ENCODE measurements around the gene KHK.
"Not testable (repeated sequence)": the region's sequence is repeated elsewhere in the genome, so short reads cannot be mapped to it uniquely, and the experiment has no call there.

Gene KHK

DNA sequence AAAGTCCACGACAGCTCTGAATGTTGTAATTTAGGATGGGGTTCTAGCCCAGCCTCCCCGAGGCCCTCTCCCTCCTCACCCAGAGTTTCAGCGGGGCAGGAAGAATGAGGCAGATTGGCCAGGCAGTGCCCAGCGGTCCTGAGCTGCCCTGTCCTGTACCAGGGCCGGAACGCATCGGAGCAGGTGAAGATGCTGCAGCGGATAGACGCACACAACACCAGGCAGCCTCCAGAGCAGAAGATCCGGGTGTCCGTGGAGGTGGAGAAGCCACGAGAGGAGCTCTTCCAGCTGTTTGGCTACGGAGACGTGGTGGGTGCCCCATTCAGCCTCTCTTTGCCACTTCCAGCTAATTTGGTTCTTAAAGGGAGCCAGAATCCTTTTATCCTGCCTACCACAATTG, 10.8 kb downstream of the KHK start:
- no peak for ATAC-seq

DNA sequence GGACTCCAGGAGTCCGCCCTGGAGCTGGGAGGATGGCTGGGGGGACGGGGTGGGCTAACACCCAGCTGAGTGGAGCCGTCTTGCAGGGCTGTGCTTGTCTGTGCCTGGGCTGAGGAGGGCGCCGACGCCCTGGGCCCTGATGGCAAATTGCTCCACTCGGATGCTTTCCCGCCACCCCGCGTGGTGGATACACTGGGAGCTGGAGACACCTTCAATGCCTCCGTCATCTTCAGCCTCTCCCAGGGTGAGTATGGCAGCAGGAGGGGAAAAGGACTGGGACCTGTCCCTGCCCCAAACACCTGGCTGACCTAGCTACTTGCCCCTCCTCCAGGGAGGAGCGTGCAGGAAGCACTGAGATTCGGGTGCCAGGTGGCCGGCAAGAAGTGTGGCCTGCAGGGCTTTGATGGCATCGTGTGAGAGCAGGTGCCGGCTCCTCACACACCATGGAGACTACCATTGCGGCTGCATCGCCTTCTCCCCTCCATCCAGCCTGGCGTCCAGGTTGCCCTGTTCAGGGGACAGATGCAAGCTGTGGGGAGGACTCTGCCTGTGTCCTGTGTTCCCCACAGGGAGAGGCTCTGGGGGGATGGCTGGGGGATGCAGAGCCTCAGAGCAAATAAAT, 12.9 kb downstream of the KHK start:
- ATAC-seq: no peak

DNA sequence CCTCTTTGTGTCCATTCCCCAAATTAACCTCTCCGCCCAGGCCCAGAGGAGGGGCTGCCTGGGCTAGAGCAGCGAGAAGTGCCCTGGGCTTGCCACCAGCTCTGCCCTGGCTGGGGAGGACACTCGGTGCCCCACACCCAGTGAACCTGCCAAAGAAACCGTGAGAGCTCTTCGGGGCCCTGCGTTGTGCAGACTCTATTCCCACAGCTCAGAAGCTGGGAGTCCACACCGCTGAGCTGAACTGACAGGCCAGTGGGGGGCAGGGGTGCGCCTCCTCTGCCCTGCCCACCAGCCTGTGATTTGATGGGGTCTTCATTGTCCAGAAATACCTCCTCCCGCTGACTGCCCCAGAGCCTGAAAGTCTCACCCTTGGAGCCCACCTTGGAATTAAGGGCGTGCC, 13.5 kb downstream of the KHK start:
- ATAC-seq: no peak

GRCh38 chr2:27102329-27102728, 15.8 kb downstream of the KHK start:
- no peak for ATAC-seq

DNA sequence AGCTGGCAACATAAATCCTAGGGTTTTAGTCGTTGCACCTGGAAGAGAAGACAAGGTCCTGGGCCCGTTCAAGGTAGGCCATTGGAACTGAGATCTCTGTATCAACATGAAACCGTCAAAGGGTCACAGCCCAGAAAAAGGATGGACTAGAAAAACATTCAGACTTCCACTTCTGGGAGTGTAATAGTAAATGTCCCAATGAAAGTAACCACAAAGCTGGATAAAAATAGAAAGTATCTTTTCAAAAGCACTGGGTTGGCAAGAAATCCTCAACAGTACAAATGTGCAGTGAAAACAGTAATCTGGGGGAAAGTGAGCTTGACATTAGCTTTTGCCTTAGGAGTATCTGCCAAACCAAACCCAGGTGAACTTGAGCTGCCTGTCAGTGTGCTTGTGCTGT, 19.4 kb downstream of the KHK start:
- no peak for ATAC-seq

GRCh38 chr2:27108221-27108620, 21.6 kb downstream of the KHK start:
- ATAC-seq: no peak

DNA sequence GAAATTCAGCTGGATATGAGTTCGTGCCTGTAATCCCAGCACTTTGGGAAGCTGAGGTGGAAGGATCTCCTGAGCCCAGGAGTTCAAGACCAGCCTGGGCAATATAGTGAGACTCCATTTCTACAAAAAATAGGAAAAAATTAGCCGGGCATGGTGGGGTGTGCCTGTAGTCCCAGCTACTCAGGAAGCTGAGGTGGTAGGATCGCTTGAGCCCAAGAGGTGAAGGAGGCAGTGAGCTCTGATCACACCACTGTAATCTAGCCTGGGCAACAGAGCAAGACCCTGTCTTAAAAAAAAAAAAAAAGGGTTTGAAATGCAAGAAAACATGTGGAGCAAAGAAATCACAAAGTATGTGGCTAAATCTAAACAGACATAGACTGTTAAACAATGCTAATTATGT, 22.5 kb downstream of the KHK start:
- ATAC-seq: no peak

DNA sequence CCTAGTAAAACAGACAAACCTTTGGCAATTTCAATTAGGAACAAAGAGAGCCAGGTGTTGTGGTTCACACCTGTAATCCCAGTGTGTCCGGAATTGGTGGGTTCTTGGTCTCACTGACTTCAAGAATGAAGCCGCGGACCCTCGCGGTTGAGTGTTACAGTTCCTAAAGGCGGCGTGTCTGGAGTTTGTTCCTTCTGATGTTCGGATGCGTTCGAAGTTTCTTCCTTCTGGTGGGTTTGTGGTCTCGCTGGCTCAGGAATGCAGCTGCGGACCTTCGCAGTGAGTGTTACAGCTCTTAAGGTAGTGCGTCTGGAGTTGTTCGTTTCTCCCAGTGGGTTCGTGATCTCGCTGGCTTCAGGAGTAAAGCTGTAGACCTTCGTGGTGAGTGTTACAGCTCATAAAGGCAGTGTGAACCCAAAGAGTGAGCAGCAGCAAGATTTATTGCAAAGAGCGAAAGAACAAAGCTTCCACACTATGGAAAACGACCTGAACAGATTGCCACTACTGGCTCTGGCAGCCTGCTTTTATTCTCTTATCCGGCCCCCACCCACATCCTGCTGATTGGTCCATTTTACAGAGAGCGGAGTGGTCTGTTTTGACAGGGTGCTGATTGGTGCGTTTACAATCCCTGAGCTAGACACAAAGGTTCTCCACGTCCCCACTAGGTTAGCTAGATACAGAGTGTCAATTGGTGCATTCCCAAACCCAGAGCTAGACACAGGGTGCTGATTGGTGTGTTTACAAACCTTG, 24.2 kb downstream of the KHK start:
- not testable (repeated sequence) for ATAC-seq

DNA sequence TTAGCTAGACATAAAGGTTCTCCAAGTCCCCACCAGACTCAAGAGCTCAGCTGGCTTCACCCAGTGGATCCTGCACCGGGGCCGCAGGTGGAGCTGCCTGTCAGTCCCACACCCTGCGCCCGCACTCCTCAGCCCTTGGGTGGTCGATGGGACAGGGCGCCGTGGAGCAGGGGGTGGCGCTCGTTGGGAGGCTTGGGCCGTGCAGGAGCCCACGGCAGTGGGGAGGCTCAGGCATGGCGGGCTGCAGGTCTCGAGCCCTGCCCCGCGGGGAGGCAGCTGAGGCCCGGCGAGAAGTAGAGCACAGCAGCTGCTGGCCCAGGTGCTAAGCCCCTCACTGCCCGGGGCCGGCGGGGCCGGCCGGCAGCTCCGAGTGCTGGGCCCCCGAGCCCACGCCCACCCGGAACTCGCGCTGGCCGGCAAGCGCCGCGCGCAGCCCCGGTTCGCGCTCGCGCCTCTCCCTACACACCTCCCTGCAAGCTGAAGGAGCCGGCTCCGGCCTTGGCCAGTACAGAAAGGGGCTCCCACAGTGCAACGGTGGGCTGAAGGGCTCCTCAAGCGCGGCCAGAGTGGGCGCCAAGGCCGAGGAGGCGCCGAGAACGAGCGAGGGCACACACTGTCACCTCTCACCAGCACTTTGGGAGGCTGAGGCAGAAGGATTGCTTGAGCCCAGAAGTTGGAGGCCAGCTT, 25.0 kb downstream of the KHK start:
- not testable (repeated sequence) for ATAC-seq

DNA sequence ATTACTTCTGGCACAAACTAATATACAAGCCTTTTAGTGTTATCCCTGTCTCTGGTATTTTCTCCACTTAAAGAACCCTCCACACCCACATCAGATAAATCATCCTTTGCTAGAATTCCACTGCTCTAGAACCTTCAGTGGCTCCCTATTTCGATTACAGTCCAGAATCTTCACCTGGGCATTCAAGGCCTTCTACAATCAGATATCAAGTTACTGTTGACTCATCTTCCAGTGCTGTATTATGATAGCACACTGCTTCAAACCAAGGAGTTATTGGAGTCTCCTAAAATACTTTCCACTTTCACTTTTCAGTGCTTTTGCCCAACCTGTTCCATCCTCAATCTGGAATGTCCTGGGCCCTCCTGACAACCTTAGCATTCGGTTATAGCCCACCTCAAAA, 28.9 kb downstream of the KHK start:
- no peak for ATAC-seq

DNA sequence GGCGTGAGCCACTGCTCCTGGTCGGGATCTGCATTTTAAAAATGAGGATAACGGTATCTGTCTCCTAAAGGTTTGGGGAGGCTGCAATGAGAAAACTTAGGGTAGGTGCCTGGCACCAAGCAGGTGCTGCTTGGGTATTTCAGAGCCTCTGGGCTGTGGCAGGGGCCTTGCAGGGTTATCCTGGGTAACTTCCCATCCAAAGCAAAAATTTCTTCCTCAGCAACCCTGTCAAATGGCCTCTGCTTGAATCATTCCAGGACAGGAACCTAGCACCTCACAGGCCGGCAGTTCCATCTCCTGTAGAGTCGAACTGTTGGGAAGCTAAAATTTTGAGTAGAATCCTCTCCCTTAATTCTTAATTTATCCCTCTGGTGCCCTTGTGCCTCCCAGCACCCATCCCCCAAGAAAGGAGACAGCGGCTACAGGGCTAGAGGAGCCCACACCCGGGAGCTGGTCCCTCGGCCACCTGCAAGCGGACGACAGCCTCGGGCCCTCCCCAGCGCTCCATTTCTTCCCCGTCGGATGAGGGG, 31.5 kb downstream of the KHK start:
- ATAC-seq: no peak

GRCh38 chr2:27118525-27119329, 32.2 kb downstream of the KHK start, which contains the start of gene CGREF1:
TSS of gene CGREF1 (minus strand) at chr2:27119128. CDS start at chr2:27104366, 14,762 bp downstream.
- peak in 1 of 2 donors; percentile 8 for ATAC-seq

DNA sequence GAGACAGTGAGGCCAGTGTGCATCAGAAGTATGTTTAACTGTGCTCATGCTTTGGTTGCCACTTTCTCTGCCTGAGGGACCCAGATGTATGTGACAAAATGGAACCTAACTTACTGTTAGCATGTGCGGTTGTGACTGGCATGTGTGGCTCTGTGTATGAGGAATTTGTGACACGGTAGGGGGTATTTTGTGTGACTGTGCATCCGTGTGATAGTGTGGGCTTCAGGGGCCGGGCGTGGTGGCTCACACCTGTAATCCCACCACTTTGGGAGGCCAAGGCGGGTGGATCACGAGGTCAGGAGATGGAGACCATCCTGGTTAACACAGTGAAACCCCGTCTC, 32.7 kb downstream of the KHK start:
- not testable (repeated sequence) for ATAC-seq

- no peak for ATAC-seq
Measured at GRCh38 chr2:27121906-27122305, 35.3 kb downstream of the KHK start.

- ATAC-seq: no peak
Measured at GRCh38 chr2:27122791-27123190, 36.2 kb downstream of the KHK start.

GRCh38 chr2:27123302-27124150, 37.0 kb downstream of the KHK start, which contains the start of gene ABHD1:
TSS of gene ABHD1 (plus strand) at chr2:27123815. CDS start at chr2:27123949, 134 bp downstream.
- peak; percentile 82 to 84 for ATAC-seq

DNA sequence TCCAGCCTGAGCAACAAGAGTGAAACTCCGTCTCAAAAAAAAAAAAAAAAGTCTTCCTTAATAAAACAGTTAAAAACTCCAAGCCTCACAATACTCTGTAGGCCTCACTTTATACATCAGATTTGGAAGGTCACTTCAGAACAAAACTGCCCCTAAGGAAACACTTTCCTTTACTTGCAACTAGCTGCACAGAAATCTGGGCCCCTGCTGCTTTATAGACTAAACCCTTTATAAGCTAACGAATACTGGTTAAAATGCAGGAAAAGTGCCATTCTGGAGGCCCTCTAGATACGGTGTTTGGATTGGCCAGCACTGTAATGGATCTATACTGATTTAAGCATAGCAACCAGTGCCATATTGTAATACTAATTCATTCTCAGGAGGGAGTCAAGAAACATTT, 38.5 kb downstream of the KHK start:
- no peak for ATAC-seq

DNA sequence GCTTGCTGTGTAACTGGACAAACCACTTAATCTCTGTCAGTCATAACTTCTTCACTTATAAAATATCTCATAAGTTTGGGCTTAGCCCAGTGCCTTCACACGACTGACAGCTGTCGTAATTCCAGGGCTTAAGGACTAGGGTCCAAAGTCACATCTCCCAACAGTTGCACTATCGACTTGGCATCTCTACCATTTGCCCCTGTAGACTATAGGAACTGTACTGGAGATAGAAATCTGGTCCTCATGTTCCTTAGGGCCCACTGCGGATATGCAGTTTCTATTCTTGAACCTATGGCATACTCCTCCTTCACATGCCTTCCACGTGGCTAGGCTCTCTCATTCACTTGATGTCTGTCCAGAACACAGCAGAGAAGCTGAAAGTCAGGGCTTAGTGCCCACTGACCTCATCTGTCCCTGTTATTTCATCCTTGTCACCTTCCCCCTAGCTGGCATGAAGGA, 39.7 kb downstream of the KHK start:
- no peak for ATAC-seq

DNA sequence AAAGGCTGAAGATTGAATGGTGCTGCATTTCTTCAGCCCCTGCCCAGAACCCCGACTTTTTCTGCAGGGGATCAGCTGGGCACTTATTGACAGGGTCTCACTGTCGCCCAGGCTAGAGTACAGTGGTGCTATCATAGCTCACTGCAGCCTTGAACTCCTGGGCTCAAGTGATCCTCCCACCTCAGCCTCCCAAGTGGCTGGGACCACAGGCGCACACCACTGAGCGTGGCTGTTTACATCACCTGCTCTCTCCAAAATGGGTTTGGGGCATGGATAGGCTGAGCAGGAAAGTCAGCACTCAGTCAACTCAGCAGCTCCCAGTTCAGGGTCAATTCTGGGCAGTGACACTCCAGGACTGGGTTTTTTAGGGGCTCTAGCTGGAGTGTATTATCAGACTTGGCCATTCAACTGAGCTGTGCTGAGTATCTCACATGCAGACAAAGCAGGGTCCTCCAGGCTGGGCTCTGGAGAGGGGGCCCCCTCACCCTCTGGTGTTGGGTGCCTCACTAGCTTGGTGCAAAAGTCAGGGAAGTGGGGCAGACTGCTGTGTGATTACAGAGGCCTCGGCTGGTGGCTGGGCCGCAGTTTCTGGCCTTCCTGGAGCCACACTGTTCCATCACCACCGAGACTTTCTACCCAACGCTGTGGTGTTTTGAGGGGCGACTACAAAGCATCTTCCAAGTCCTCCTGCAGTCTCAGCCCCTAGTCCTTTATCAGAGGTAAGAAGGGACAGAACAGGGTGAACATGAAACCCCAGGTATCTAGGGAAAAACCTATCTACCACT, 41.5 kb downstream of the KHK start:
- ATAC-seq: no peak

DNA sequence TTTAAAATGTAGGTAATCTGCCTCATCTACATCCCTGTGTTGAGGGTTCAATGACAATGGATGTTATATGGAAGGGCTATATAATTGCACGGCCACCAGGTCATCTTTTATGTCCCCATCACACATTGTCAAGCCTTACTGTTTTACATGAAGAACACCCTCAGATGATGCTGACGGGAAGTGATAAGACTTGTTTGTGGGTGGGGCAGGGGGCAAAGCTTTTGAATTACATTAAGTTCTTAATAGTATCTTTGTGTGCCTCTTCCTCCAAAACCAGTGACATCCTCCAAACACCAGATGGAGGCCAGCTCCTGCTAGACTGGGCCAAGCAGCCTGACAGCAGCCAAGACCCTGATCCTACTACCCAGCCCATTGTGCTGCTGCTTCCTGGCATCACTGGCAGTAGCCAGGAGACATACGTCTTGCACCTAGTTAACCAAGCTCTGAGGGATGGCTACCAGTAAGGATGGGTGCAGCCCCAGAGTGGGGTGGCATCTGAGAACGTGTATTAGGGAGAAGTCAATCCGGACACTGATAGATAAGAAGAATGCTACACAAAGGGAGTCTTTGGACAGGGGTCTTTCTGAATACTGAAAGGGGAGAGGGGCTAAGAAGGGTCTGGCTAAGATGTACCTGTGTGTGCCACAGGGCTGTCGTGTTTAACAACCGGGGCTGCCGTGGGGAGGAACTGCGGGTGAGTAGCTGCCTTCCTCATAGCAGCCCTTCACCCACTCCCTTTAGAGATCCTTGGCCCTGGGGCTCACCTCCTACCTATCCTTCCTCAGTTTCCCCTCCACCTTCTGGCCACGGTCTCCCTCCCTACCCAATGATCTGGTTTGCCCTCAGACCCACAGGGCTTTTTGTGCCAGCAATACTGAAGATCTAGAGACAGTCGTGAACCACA, 42.3 kb downstream of the KHK start:
- ATAC-seq: no peak

Data from activated CD4-positive, CD25-positive, alpha-beta regulatory T cell treated with anti-CD3 and anti-CD28 coated beads, Interleukin-2, amount 50 U/mL, for 24 hours (primary cell).